Endothelial cell (in vitro differentiated cells): Measurements from ENCODE around the gene ARL3. TPM values are rescaled to one million over a fixed set of nuclear protein-coding genes. Genes with fewer than 3 reads are reported as not detected.

Experiments used
- DNase-seq: peaks from one replicate; pipeline ENCODE4 v3.0.0; 2021; ENCODE audit warnings: low spot score
- H3K27ac Mint-ChIP-seq: one replicate; pipeline ENCODE4 v1.8.0; 2021; ENCODE audit warnings: mixed read lengths, inconsistent platforms; ENCODE audit not compliant: unreplicated experiment
- H3K27me3 Mint-ChIP-seq: one replicate; pipeline ENCODE4 v1.8.0; 2021; ENCODE audit warnings: mild to moderate bottlenecking, moderate library complexity, mixed read lengths, inconsistent platforms; ENCODE audit not compliant: unreplicated experiment
- H3K36me3 Mint-ChIP-seq: one replicate; pipeline ENCODE4 v1.8.0; 2021; ENCODE audit warnings: mild to moderate bottlenecking, low read depth, mixed read lengths, inconsistent platforms; ENCODE audit not compliant: unreplicated experiment
- H3K4me1 Mint-ChIP-seq: one replicate; pipeline ENCODE4 v1.8.0; 2021; ENCODE audit warnings: mild to moderate bottlenecking, mixed read lengths, inconsistent platforms; ENCODE audit not compliant: unreplicated experiment
- H3K4me3 Mint-ChIP-seq: one replicate; pipeline ENCODE4 v1.8.0; 2021; ENCODE audit warnings: mild to moderate bottlenecking, mixed read lengths, inconsistent platforms; ENCODE audit not compliant: unreplicated experiment
- H3K9me3 Mint-ChIP-seq: one replicate; pipeline ENCODE4 v1.8.0; 2021; ENCODE audit warnings: mixed read lengths, inconsistent platforms; ENCODE audit not compliant: unreplicated experiment
- CTCF ChIP-seq: fragments of 200-600 bp; sonication (generic); IDR thresholded peaks from one replicate; pipeline ENCODE4 v1.5.0; 2021; ENCODE audit warnings: antibody characterized with exemption; ENCODE audit not compliant: unreplicated experiment
- total RNA-seq: library from RNA; stranded (reverse); fragmentation: NEBNext Ultra II Directional; extraction: Animal tissue kit (Norgen Biotek cat#: 25700); gene quantifications from one replicate; pipeline ENCODE4 v1.2.1, GENCODE V29; 2021; ENCODE audit not compliant: unreplicated experiment

Gene ARL3
- total RNA-seq, 1 donor from 2014 or later, result 9.0 TPM

GRCh38 chr10:102752934-102753664 lies 38.9 kb upstream of the ARL3 start:
- no peaks in the 10 kb centered on the region for H3K36me3 Mint-ChIP-seq
- DNase-seq, result no peak
- no peaks in the 10 kb centered on the region for H3K4me1 Mint-ChIP-seq
- H3K9me3 Mint-ChIP-seq, result no peaks in the 10 kb centered on the region
- H3K27ac Mint-ChIP-seq, result no peak overlapping the region
- TF ChIP-seq CTCF, result peak; percentile 29
- no peak overlapping the region for H3K4me3 Mint-ChIP-seq
- H3K27me3 Mint-ChIP-seq, result no peaks in the 10 kb centered on the region

- no peak overlapping the region for H3K4me3 Mint-ChIP-seq
- no peak for DNase-seq
- TF ChIP-seq CTCF, result no peak
Observed at GRCh38 chr10:102752266-102752930, 38.2 kb upstream of the ARL3 start.

GRCh38 chr10:102745157-102745556 lies 31.0 kb upstream of the ARL3 start:
- peaks cover 6% of the 10 kb centered on the region for H3K27me3 Mint-ChIP-seq
- H3K4me1 Mint-ChIP-seq, result peaks cover 41% of the 10 kb centered on the region
- no peaks in the 10 kb centered on the region for H3K9me3 Mint-ChIP-seq
- peak overlapping the region; percentile 100 for H3K4me3 Mint-ChIP-seq
- DNase-seq, result no peak
- TF ChIP-seq CTCF, result no peak
- H3K27ac Mint-ChIP-seq, result no peak overlapping the region
- peaks cover 11% of the 10 kb centered on the region for H3K36me3 Mint-ChIP-seq

More at GRCh38 chr10:102752266-102752930, 38.2 kb upstream of the ARL3 start:
- Mint-ChIP-seq H3K36me3 (no peaks in the 10 kb centered on the region), H3K4me1 (no peaks in the 10 kb centered on the region), H3K27ac (no peak overlapping the region), H3K9me3 (no peaks in the 10 kb centered on the region), H3K27me3 (no peaks in the 10 kb centered on the region)

GRCh38 chr10:102744374-102745051 lies 30.3 kb upstream of the ARL3 start:
- TF ChIP-seq CTCF, result no peak
- no peaks in the 10 kb centered on the region for H3K9me3 Mint-ChIP-seq
- DNase-seq, result no peak

More at GRCh38 chr10:102744374-102745051, 30.3 kb upstream of the ARL3 start:
- Mint-ChIP-seq H3K36me3 (peaks cover 11% of the 10 kb centered on the region), H3K4me1 (peaks cover 45% of the 10 kb centered on the region), H3K4me3 (peak overlapping the region; percentile 100), H3K27ac (peak overlapping the region; percentile 91), H3K27me3 (peaks cover 6% of the 10 kb centered on the region)
